ENCODE measurements around the gene FBXL15.

GRCh38 chr10:102450124-102450373 lies 29.4 kb downstream of the FBXL15 start:
- TF ChIP-seq CTCF (IDR thresholded peaks at IDR 0.05) (no peak), ETV6 (CRISPR knock-in tag; IDR thresholded peaks at IDR 0.05) (no peak), GABPB1 (CRISPR knock-in tag; IDR thresholded peaks at IDR 0.05) (no peak), FOXP4 (CRISPR knock-in tag; IDR thresholded peaks at IDR 0.05) (no peak), MAX (CRISPR knock-in tag; IDR thresholded peaks at IDR 0.05) (no peak), CREB1 (CRISPR knock-in tag; IDR thresholded peaks at IDR 0.05) (no peak), SMAD3 (CRISPR knock-in tag; IDR thresholded peaks at IDR 0.05; ENCODE audit: borderline replicate concordance) (peak; percentile 80; the same call in 1 of the 2 replicates), SP1 (CRISPR knock-in tag; conservative IDR thresholded peaks at IDR 0.05) (no peak)

All from WTC11 (cell line).